Muscle layer of colon (tissue), 2 donors: ENCODE results near the gene PLIN5.

Source experiments
- H3K27ac ChIP-seq: one replicate; pipeline ENCODE4 v1.7.0; 2013; ENCODE audit warnings: low read depth, mild to moderate bottlenecking, low read length, moderate library complexity
- H3K27me3 ChIP-seq, 2 donors: one replicate each; pipeline ENCODE4 v1.7.0; 2013; ENCODE audit warnings: low read length in 2 of 2, mild to moderate bottlenecking in 2 of 2; ENCODE audit not compliant: insufficient read depth in 2 of 2, control insufficient read depth in 1 of 2
- H3K36me3 ChIP-seq: one replicate; pipeline ENCODE4 v1.7.0; 2013; ENCODE audit warnings: mild to moderate bottlenecking, low read length; ENCODE audit not compliant: insufficient read depth
- H3K4me1 ChIP-seq: one replicate; pipeline ENCODE4 v1.7.0; 2013; ENCODE audit warnings: mild to moderate bottlenecking, low read length; ENCODE audit not compliant: insufficient read depth
- H3K4me3 ChIP-seq, 2 donors: one replicate each; pipeline ENCODE4 v1.7.0; 2013; ENCODE audit warnings: low read length in 2 of 2, low read depth in 1 of 2, mild to moderate bottlenecking in 1 of 2, moderate library complexity in 1 of 2
- H3K9ac ChIP-seq: one replicate; pipeline ENCODE4 v1.7.0; 2013; ENCODE audit warnings: low read length
- H3K9me3 ChIP-seq: one replicate; pipeline ENCODE4 v1.7.0; 2013; ENCODE audit warnings: mild to moderate bottlenecking, low read length
- donor health status: abdominal sarcoma.
- donor health status: Adenocarcinoma of cecum.

Gene PLIN5

DNA sequence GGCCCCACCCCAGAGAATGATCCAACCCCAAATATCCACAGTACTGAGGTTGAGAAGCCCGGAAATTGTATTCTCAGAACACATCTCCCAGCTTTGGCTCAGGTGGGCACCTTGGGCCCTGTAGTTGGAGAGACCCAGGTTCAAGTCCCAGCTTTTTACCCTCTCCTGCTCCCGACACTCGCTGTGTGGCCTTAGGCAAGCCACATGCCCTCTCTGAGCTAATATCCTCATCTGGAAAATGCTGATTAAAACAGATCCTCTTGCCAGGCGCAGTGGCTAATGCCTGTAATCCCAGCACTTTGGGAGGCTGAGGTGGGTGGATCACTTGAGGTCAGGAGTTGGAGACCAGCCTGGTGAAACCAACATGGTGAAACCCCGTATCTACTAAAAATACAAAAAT lies 19.3 kb downstream of the PLIN5 start:
- H3K27ac ChIP-seq: no peak overlapping the region
- H3K9me3 ChIP-seq: no peaks in the 10 kb centered on the region
- peaks cover 44% of the 10 kb centered on the region for H3K36me3 ChIP-seq
- no peak overlapping the region for H3K9ac ChIP-seq
- H3K4me1 ChIP-seq: peaks cover 30% of the 10 kb centered on the region
- H3K4me3 ChIP-seq: no peak overlapping the region
- H3K27me3 ChIP-seq: no peaks in the 10 kb centered on the region

- peaks cover 19% of the 10 kb centered on the region for H3K4me1 ChIP-seq
- H3K9me3 ChIP-seq: no peaks in the 10 kb centered on the region
- no peak overlapping the region for H3K4me3 ChIP-seq
- peaks cover 44% of the 10 kb centered on the region for H3K36me3 ChIP-seq
- no peaks in the 10 kb centered on the region for H3K27me3 ChIP-seq
- no peak overlapping the region for H3K27ac ChIP-seq
- H3K9ac ChIP-seq: no peak overlapping the region
These were observed 21.8 kb downstream of the PLIN5 start for GRCh38 chr19:4513248-4513647.

DNA sequence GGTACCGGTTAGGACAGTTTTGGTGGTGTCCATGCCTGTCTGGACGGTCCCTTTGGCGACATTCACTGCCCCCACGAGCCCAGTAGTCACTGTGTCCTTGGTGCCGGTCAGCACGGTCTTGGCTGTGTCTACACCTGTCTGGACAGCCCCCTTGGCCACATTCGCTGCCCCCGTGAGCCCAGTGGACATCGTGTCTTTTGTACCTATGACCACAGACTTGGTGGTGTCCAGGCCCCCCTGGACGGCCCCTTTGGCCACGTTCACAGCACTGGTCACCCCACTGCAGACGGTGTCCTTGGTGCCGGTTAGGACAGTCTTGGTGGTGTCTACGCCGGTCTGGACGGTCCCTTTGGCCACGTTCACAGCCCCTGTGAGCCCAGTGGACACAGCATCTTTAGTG lies 23.0 kb downstream of the PLIN5 start:
- Histone ChIP-seq H3K27me3 (no peaks in the 10 kb centered on the region), H3K9me3 (no peaks in the 10 kb centered on the region), H3K27ac (no peak overlapping the region), H3K4me1 (peaks cover 26% of the 10 kb centered on the region), H3K4me3 (no peak overlapping the region), H3K9ac (no peak overlapping the region), H3K36me3 (peaks cover 53% of the 10 kb centered on the region)

DNA sequence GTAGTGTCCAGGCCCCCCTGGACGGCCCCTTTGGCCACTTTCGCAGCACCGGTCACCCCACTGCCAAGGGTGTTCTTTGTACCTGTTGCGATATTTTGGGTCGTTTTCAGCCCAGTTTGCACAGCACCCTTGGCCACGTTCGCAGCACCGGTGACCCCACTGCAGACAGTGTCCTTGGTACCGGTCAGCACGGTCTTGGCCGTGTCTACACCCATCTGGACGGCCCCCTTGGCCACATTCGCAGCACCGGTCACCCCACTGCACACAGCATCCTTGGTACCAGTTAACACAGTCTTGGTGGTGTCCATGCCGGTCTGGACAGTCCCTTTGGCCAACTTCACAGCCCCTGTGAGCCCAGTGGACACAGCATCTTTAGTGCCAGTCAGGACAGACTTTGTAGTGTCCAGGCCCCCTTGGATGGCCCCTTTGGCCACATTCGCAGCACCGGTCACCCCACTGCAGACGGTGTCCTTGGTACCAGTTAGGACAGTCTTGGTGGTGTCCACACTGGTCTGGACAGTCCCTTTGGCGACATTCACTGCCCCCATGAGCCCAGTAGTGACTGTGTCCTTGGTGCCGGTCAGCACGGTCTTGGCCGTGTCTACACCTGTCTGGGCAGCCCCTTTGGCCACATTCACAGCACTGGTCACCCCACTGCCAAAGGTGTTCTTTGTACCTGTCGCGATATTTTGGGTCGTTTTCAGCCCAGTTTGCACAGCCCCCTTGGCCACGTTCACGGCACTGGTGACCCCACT lies 23.5 kb downstream of the PLIN5 start:
- Histone ChIP-seq H3K4me1 (peaks cover 31% of the 10 kb centered on the region), H3K4me3 (no peak overlapping the region), H3K36me3 (peaks cover 59% of the 10 kb centered on the region), H3K27me3 (no peaks in the 10 kb centered on the region), H3K9me3 (no peaks in the 10 kb centered on the region), H3K9ac (no peak overlapping the region), H3K27ac (no peak overlapping the region)

DNA sequence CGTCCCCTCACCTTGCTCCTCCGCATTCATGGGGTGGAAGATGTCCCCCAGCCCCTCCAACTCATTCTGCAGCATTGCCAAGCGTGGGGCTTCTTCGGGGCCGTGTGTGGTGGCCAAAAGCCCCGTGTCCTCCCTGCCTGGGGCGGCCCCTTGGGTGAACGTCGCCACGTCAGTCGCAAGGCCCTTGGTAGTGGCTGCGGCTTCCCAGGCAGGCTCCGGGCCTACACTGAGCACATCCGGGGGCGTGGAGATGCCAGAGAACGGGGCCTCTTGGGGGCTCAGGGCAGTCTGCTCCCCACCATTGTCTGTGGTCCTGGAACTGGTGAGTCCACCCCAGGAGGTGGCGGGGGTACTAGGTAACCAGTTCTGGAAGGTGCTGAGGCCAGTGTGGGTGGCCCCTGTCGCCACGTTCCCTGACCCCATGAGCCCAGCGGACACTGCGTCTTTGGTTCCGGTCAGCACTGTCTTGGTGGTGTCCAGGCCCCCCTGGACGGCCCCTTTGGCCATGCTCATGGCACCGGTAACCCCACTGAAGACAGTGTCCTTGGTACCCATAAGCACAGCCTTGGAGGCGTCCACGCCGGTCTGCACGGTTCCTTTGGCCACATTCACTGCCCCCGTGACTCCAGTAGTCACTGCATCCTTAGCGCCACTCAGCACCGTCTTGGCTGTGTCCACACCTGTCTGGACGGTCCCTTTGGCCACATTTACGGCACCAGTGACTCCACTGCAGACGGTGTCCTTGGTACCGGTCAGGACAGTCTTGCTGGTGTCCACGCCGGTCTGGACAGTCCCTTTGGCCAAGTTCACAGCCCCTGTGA lies 24.4 kb downstream of the PLIN5 start:
- Histone ChIP-seq H3K9ac (no peak overlapping the region), H3K4me1 (peaks cover 27% of the 10 kb centered on the region), H3K27ac (no peak overlapping the region), H3K4me3 (no peak overlapping the region), H3K36me3 (peaks cover 58% of the 10 kb centered on the region), H3K27me3 (no peaks in the 10 kb centered on the region), H3K9me3 (no peaks in the 10 kb centered on the region)

DNA sequence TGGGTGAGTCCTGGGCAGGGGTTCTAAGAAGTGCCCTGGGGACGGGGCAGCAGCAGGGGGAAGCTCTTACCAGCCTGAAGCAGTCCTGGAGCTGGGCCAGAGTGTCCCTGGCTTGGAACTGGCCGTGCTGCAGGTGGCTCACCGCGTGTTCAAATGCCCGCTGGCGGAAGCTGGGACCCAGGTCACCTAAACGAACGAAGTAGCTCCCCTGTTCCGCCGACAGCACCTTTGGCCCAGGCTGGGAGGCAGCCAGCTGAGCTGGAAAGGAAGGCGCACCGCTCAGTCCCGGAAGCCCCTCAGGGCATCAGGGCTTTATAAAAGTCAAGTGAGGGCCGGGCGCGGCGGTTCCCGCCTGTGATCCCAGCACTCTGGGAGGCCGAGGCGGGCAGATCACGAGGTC lies 26.3 kb downstream of the PLIN5 start:
- no peaks in the 10 kb centered on the region for H3K27me3 ChIP-seq
- no peak overlapping the region for H3K4me3 ChIP-seq
- H3K36me3 ChIP-seq: peaks cover 58% of the 10 kb centered on the region
- peaks cover 27% of the 10 kb centered on the region for H3K4me1 ChIP-seq
- H3K9ac ChIP-seq: no peak overlapping the region
- H3K27ac ChIP-seq: no peak overlapping the region
- H3K9me3 ChIP-seq: no peaks in the 10 kb centered on the region

DNA sequence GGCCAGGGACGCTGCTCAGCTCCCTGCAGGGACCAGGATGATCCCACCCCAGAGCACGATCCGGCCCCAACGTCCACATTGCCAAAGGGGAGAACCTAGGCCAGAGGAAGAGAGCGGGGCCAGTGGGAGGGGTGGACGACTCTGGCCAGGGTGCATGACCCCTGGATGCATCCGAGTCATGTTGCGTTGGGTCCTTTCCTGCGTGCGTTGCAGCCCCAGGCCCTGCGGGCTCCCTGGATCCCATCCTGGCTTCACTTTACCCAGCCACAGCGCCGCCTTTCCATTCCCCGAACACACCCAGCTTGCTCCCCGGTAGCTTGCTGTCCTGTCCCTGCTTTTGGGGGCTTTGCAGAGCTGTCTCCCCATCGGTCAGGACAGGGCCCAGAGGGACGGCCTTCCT lies 27.2 kb downstream of the PLIN5 start:
- no peak overlapping the region for H3K27ac ChIP-seq
- H3K4me3 ChIP-seq: no peak overlapping the region
- no peaks in the 10 kb centered on the region for H3K9me3 ChIP-seq
- no peak overlapping the region for H3K9ac ChIP-seq
- peaks cover 50% of the 10 kb centered on the region for H3K36me3 ChIP-seq
- H3K27me3 ChIP-seq: no peaks in the 10 kb centered on the region
- peaks cover 25% of the 10 kb centered on the region for H3K4me1 ChIP-seq

DNA sequence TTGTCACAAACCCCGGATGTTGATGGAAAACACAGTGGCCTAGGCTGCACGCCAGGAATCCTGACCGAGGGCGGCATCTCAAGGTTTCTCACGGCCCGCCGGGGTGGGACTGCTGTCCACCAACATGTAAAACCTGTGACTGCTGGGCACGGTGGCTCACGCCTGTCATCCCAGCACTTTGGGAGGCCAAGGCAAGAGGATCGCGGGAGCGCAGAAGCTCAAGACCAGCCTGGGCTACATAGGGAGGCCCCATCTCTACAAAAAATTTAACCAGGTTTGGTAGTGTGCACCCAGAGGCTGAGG lies 27.9 kb downstream of the PLIN5 start:
- Histone ChIP-seq H3K27ac (no peak overlapping the region), H3K27me3 (no peaks in the 10 kb centered on the region), H3K9me3 (no peaks in the 10 kb centered on the region), H3K36me3 (peaks cover 48% of the 10 kb centered on the region), H3K9ac (no peak overlapping the region), H3K4me1 (peaks cover 25% of the 10 kb centered on the region), H3K4me3 (no peak overlapping the region)

- no peak overlapping the region for H3K9ac ChIP-seq
- no peaks in the 10 kb centered on the region for H3K27me3 ChIP-seq
- H3K27ac ChIP-seq: no peak overlapping the region
- no peaks in the 10 kb centered on the region for H3K9me3 ChIP-seq
- H3K4me1 ChIP-seq: peaks cover 25% of the 10 kb centered on the region
- H3K4me3 ChIP-seq: no peak overlapping the region
- peaks cover 43% of the 10 kb centered on the region for H3K36me3 ChIP-seq
These were observed 28.4 kb downstream of the PLIN5 start for GRCh38 chr19:4506449-4507149.

GRCh38 chr19:4505570-4506448 lies 29.2 kb downstream of the PLIN5 start:
- H3K4me1 ChIP-seq: peaks cover 25% of the 10 kb centered on the region
- no peaks in the 10 kb centered on the region for H3K9me3 ChIP-seq
- no peak overlapping the region for H3K27ac ChIP-seq
- no peak overlapping the region for H3K4me3 ChIP-seq
- peaks cover 43% of the 10 kb centered on the region for H3K36me3 ChIP-seq
- no peak overlapping the region for H3K9ac ChIP-seq
- no peaks in the 10 kb centered on the region for H3K27me3 ChIP-seq
